Colonic mucosa (tissue), 4 donors: Measurements from ENCODE around the gene DHX40. TPM values are rescaled to one million over a fixed set of nuclear protein-coding genes. Genes with fewer than 3 reads are reported as not detected.

ENCODE experiments used
- DNase-seq: peaks from one replicate; pipeline ENCODE4 v3.0.0-alpha.2; 2020
- H3K27ac ChIP-seq: fragments of 200-600 bp; one replicate; pipeline ENCODE4 v1.8.0; 2021
- H3K27me3 ChIP-seq: fragments of 200-600 bp; one replicate; pipeline ENCODE4 v1.8.0; 2021
- H3K36me3 ChIP-seq: fragments of 200-600 bp; one replicate; pipeline ENCODE4 v1.8.0; 2021
- H3K4me1 ChIP-seq: fragments of 200-600 bp; one replicate; pipeline ENCODE4 v1.8.0; 2021; ENCODE audit warnings: mild to moderate bottlenecking
- H3K4me3 ChIP-seq: fragments of 200-600 bp; one replicate; pipeline ENCODE4 v1.8.0; 2021
- H3K9ac ChIP-seq, 2 donors: one replicate each; pipeline ENCODE4 v1.7.0; 2013; ENCODE audit warnings: control low read depth in 2 of 2, low read depth in 2 of 2, low read length in 2 of 2
- H3K9me3 ChIP-seq: fragments of 200-600 bp; one replicate; pipeline ENCODE4 v1.8.0; 2021
- CTCF ChIP-seq: fragments of 200-600 bp; IDR thresholded peaks from one replicate; pipeline ENCODE4 v1.8.0; 2022; ENCODE audit warnings: antibody characterized with exemption, mild to moderate bottlenecking
- intact Hi-C: fragments of 100-400 bp; cut with DNase I; formaldehyde crosslinking; loops from one replicate; pipeline ENCODE4 v1.14.1; 2022
- total RNA-seq, 2 donors: library from RNA; stranded (reverse); fragmentation: NEBNext Ultra II Directional in 1 of 2; extraction: Animal tissue kit (Norgen Biotek cat#: 25700) in 1 of 2; gene quantifications; one replicate each; pipeline ENCODE4 v1.2.1, GENCODE V29; 2021
- donor health status: healthy.
- donor health status: DM: no; HTN: no; CAD: no.
- donor health status: DM: no; HTN: no; CAD: no.

The DHX40 gene
- total RNA-seq, 2 donors from 2014 or later, result 15.2 to 22.7 TPM

DNA sequence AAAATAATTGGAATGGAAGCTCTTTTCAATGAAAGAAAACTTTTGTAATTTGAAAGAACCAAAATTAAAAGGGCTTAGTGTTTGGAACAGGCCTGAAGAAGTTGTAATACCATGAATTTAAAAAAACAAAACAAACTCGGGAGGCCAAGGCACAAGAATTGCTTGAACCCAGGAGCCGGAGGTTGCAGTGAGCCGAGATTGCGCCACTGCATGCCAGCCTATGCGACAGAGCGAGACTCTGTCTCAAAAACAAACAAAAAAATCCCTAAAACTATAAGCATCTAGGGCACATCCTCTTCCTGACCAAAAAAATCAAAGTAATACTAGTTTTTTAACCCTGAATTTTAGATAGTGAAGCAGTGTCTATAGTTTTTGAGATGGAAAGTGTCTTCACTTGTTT lies 67.0 kb downstream of the DHX40 start:
- Histone ChIP-seq H3K9me3 (no peaks in the 10 kb centered on the region), H3K4me3 (no peak overlapping the region), H3K36me3 (no peaks in the 10 kb centered on the region), H3K4me1 (peaks cover 13% of the 10 kb centered on the region), H3K27me3 (no peaks in the 10 kb centered on the region), H3K27ac (no peak overlapping the region), H3K9ac (no peak overlapping the region)
- no peak for DNase-seq
- intact Hi-C loops, result no loop called here
- TF ChIP-seq CTCF, result no peak

- H3K4me1 ChIP-seq, result peaks cover 4% of the 10 kb centered on the region
- no peak for DNase-seq
- no peaks in the 10 kb centered on the region for H3K27me3 ChIP-seq
- no peak for TF ChIP-seq CTCF
- no peak overlapping the region for H3K4me3 ChIP-seq
- no peaks in the 10 kb centered on the region for H3K9me3 ChIP-seq
- H3K9ac ChIP-seq, result no peak overlapping the region
- intact Hi-C loops, result no loop called here
- H3K27ac ChIP-seq, result no peak overlapping the region
- no peaks in the 10 kb centered on the region for H3K36me3 ChIP-seq
These were observed 68.4 kb downstream of the DHX40 start for GRCh38 chr17:59633658-59634359.

GRCh38 chr17:59634632-59635541 lies 69.5 kb downstream of the DHX40 start:
- no peak overlapping the region for H3K9ac ChIP-seq
- DNase-seq, result no peak
- intact Hi-C loops, result no loop called here
- H3K27me3 ChIP-seq, result no peaks in the 10 kb centered on the region
- TF ChIP-seq CTCF, result no peak
- H3K36me3 ChIP-seq, result no peaks in the 10 kb centered on the region
- H3K4me1 ChIP-seq, result peaks cover 4% of the 10 kb centered on the region
- no peaks in the 10 kb centered on the region for H3K9me3 ChIP-seq
- H3K4me3 ChIP-seq, result no peak overlapping the region
- no peak overlapping the region for H3K27ac ChIP-seq

DNA sequence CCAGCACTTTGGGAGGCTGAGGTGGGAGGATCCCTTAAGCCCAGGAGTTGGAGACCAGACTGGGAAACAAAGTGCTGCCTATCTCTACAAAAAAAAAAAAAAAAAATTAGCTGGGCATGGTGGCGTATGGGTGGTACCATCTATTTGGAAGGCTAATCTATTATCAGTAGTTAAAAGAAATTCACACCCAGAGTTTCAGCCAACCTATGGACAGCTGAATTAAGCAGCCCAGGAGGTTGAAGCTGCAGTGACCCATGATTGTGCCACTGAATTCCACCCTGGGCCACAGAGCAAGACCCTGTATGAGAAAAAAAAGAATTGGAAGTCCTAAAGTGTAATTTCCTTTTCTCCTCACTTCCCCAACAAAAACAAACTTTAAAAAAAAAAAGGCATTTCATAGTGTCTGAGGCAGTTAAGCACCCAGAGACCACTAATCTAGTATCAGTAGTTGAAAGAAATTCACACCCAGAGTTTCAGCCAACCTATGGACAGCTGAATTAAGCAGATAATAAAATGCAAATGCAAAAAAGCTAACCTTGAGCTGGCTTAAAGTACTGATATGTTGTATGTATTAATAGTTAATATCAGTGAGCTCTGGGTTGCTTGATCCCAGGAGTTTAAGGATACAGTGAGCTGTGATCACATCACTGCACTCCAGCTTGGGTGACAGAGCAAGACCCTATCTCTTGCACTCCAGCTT lies 72.4 kb downstream of the DHX40 start:
- Histone ChIP-seq H3K27me3 (no peaks in the 10 kb centered on the region), H3K9me3 (no peaks in the 10 kb centered on the region), H3K9ac (no peak overlapping the region), H3K36me3 (no peaks in the 10 kb centered on the region), H3K4me1 (peaks cover 4% of the 10 kb centered on the region), H3K27ac (no peak overlapping the region), H3K4me3 (no peak overlapping the region)
- no peak for DNase-seq
- no peak for TF ChIP-seq CTCF
- intact Hi-C loops, result no loop called here

DNA sequence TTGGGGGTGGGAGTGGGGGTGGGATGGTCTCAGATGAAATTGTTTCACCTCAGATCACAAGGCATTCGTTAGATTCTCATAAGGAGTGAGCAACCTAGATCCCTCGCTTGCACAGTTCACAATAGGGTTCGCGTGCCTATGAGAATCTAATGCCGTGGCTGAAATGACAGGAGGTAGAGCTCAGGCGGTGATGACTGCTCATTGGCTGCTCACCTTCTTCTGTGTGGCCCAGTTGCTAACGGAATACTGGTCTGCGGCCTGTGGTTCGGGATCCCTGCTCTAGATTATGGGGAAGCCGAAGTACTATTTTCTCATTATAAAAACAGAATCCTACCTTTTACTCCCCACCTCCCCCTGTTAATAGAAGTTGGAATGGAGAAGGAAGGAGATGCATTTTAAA lies 73.1 kb downstream of the DHX40 start:
- no peak overlapping the region for H3K9ac ChIP-seq
- peaks cover 4% of the 10 kb centered on the region for H3K4me1 ChIP-seq
- no peaks in the 10 kb centered on the region for H3K27me3 ChIP-seq
- no peak for DNase-seq
- H3K36me3 ChIP-seq, result no peaks in the 10 kb centered on the region
- H3K27ac ChIP-seq, result no peak overlapping the region
- intact Hi-C loops, result no loop called here
- H3K9me3 ChIP-seq, result no peaks in the 10 kb centered on the region
- TF ChIP-seq CTCF, result no peak
- no peak overlapping the region for H3K4me3 ChIP-seq
